Measurements from ENCODE around the gene CCDC57. TPM values are rescaled to one million over a fixed set of nuclear protein-coding genes. Genes with fewer than 3 reads are reported as not detected.
A peak's percentile ranks its signal among the peaks of the same experiment; 100 is the strongest.

Gene CCDC57
- total and polyA plus RNA-seq, 9 of the 15 experiments (the other 6 are each of a cell fraction or from before 2014, with no cell fraction given) = 0.83 to 36.2 (median 13.6) TPM

GRCh38 chr17:82098169-82098938, 114.3 kb downstream of the CCDC57 start, which contains the start of gene FASN (continued):
- TF ChIP-seq NR4A1 (CRISPR knock-in tag; IDR thresholded peaks at IDR 0.05) (peak; percentile 67; the same call in 1 of the 2 replicates), NR4A1 (tag; IDR thresholded peaks at IDR 0.05) (no peak), CAMTA2 (CRISPR knock-in tag; conservative IDR thresholded peaks at IDR 0.05) (no peak), ARID3B (CRISPR knock-in tag; IDR thresholded peaks at IDR 0.05; ENCODE audit: borderline replicate concordance) (peak; percentile 52; the same call in 1 of the 2 replicates), HMG20A (CRISPR knock-in tag; conservative IDR thresholded peaks at IDR 0.05) (no peak), NCOA1 (IDR thresholded peaks at IDR 0.05; ENCODE audit: low read depth) (no peak), ZNF197 (CRISPR knock-in tag; IDR thresholded peaks at IDR 0.05; ENCODE audit: low read depth) (peak; percentile 80; the same call in 1 of the 2 replicates), SUPT5H (IDR thresholded peaks at IDR 0.05) (peak; percentile 65), MNT (conservative IDR thresholded peaks at IDR 0.05) (peak; percentile 36 to 74; a peak in 3 of 4 replicates), ATF7 (IDR thresholded peaks at IDR 0.05) (0 out of 2 replicates have a peak, but pooled peaks have one; percentile 53), TARDBP (IDR thresholded peaks at IDR 0.05) (peak; percentile 86), IRF9 (tag; IDR thresholded peaks at IDR 0.05) (no peak), ZNF3 (CRISPR knock-in tag; IDR thresholded peaks at IDR 0.05) (no peak), ZFP1 (CRISPR knock-in tag; IDR thresholded peaks at IDR 0.05) (no peak), DDX20 (tag; IDR thresholded peaks at IDR 0.05; ENCODE audit: low read depth) (no peak), FOXK1 (CRISPR knock-in tag; IDR thresholded peaks at IDR 0.05; ENCODE audit: borderline replicate concordance) (no peak), POLR3A (IDR thresholded peaks at IDR 0.05; ENCODE audit: borderline replicate concordance, extremely low read depth, insufficient read depth, insufficient read length) (no peak), CBX8 (IDR thresholded peaks at IDR 0.05; ENCODE audit: borderline replicate concordance, extremely low read depth, low read depth, low read length, poor library complexity, severe bottlenecking) (no peak)
- TF ChIP-seq, protein P1, sequence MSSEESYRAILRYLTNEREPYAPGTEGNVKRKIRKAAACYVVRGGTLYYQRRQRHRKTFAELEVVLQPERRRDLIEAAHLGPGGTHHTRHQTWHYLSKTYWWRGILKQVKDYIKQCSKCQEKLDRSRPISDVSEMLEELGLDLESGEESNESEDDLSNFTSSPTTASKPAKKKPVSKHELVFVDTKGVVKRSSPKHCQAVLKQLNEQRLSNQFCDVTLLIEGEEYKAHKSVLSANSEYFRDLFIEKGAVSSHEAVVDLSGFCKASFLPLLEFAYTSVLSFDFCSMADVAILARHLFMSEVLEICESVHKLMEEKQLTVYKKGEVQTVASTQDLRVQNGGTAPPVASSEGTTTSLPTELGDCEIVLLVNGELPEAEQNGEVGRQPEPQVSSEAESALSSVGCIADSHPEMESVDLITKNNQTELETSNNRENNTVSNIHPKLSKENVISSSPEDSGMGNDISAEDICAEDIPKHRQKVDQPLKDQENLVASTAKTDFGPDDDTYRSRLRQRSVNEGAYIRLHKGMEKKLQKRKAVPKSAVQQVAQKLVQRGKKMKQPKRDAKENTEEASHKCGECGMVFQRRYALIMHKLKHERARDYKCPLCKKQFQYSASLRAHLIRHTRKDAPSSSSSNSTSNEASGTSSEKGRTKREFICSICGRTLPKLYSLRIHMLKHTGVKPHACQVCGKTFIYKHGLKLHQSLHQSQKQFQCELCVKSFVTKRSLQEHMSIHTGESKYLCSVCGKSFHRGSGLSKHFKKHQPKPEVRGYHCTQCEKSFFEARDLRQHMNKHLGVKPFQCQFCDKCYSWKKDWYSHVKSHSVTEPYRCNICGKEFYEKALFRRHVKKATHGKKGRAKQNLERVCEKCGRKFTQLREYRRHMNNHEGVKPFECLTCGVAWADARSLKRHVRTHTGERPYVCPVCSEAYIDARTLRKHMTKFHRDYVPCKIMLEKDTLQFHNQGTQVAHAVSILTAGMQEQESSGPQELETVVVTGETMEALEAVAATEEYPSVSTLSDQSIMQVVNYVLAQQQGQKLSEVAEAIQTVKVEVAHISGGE (CRISPR knock-in tag; IDR thresholded peaks at IDR 0.05) = peak in 1 of 3 experiments; percentile 89; a peak in 2 of 6 replicates
